Activated T-cell treated with anti-CD3 and anti-CD28 coated beads, Interleukin-2, amount 50 U/mL, for 48 hours (primary cell): ENCODE measurements around the gene STXBP4.

Source experiments
- DNase-seq, 2 experiments: peaks; one replicate each; pipeline ENCODE4 v3.0.0-alpha.2; 2020

Gene STXBP4

DNA sequence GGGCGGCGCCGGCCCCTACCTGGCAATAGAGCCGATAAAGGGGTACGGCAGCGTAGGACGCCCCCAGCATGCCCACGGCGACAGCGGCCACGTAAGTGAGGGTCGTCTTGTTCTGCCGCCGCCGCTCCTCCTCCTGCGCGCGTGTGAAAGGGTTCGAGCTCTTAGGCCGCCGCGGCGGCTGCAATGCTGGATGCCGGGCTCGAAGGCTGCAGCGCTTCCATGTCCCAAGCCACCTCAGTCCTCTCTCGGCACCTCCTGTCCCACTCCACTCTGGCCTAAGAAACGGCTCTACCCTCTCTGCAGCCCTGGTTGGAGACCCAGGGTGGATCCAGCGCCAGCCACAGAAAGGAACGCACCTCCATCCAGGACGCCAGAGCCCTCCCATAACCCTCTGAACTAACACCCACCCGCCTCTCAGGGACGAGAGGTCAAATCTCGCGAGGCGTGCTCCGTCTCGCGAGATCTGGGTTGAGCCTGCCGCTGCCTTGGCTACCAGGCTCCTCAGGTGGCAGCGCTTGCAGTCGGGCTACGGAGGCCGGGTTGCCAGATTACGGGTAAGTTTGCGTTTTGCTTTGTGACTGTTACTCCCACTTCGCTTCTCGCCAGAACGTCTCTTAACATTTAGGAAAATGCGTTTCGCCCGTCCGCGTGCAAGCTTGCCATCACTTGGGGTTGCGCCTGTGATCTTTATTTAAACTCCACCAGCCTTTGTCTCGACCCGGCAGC lies at the start of gene STXBP4, which contains the start of gene COX11:
Gene STXBP4 (plus strand): TSS at position 504 of the 726 bp plus-strand sequence. CDS start 17,455 bp downstream, outside the sequence.
Gene COX11 (minus strand): TSS at position 393 of the 726 bp plus-strand sequence. CDS start 8 bp downstream, at position 385.
- peak; percentile 94 to 95 for DNase-seq

GRCh38 chr17:54919425-54919824 lies 49.1 kb upstream of the STXBP4 start:
- no peak for DNase-seq

GRCh38 chr17:54920819-54921218 lies 47.7 kb upstream of the STXBP4 start:
- no peak for DNase-seq

GRCh38 chr17:54924405-54924804 lies 44.2 kb upstream of the STXBP4 start:
- no peak for DNase-seq

- DNase-seq: no peak
Observed at GRCh38 chr17:54927525-54927924, 41.0 kb upstream of the STXBP4 start.

GRCh38 chr17:54932711-54933110 lies 35.9 kb upstream of the STXBP4 start:
- DNase-seq: no peak

GRCh38 chr17:54933921-54934320 lies 34.6 kb upstream of the STXBP4 start:
- no peak for DNase-seq

DNA sequence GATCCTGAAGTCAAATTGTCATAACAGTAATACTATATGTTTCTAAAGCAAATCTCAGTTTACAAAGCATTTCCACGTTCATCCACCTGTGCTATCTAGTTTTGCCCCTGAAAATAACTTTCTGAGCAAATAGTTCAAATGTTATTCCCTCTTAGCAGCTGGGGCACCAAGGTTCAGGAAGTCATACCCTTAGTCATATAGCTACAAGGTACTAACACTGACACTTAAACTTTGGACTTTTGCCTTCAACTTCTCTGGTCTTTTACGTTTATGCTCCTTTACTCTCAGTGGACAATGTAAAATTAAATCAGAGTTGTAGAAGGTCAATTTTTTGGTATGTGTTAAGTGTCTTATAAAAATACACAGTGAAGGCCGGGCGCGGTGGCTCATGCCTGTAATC lies 33.1 kb upstream of the STXBP4 start:
- no peak for DNase-seq

GRCh38 chr17:54937018-54937417 lies 31.5 kb upstream of the STXBP4 start:
- DNase-seq: no peak

DNA sequence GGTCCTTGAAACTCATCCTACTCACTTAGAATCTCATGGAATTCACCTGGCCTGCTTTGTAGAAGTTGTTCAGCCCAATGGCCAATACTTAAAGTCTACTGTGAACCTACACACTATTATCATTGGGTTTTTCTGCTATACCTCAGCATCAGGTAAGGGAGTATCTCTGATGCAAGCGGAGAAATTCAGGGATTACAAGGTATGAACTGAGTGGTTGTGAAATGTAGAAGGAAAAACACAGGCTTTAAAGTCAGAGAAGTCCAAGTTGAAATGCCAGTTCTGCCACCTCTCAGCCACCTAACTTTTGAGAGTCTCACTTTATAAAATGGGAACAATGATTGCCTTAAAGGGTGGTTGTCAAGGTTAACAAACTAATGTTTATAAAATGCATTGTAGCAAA lies 31.1 kb upstream of the STXBP4 start:
- DNase-seq: no peak

GRCh38 chr17:54941285-54941684 lies 27.3 kb upstream of the STXBP4 start:
- DNase-seq: no peak

DNA sequence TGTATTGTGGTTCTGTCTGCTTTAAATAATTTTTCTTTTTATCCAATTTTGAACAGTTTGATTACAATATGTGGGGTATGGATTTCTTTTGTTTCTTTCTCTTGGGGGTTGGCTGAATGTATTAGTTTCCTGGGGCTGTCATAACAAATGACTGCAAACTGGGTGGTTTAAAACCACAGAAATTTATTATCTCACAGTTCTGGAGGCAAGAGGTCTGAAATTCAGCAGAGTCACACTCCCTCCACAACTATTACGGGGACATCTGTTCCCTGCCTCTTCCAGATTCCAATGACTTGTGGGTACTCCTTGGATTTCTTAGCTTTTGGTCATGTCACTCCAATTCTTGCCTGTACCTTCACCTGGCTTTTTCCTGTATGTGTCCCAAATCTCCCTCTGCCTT lies 23.8 kb upstream of the STXBP4 start:
- DNase-seq: no peak

GRCh38 chr17:54945231-54945630 lies 23.3 kb upstream of the STXBP4 start:
- no peak for DNase-seq

DNA sequence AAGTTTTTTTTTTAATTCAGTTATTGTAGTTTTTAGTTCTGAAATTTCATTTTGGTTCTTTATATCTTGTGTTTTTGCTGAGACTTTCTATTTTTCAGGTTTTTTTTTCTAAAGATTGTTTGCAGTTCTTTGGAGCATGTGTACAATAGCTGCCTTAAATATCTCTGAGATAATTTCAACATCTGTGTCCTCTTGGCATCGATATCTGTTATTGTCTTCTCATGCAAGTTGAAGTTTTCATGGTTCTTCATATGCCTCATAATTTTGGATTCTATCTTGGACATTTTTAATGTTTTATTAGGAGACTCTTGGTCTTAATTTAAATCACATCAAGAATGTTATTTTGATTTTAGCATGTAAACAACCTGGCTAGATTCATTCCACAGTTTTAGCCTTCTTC lies 22.9 kb upstream of the STXBP4 start:
- no peak for DNase-seq

DNA sequence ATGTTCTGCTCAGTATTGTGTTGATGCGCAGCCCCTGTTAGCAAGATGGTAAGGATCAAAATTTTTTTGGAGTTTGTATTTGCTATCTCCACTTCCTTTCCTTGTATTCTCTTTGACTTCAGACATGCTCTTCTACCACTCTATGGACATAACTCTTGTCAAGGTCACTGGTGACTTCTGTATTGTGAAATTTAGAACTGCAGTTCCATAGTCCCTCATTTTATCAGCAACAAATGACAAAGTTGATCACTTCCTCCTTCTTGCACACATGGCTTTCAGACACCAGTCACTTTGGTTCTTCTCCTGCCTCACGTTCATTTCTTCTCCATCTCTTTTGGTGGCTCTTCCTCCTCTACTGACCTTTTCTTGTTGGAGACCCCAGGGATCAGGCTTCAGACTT lies 21.2 kb upstream of the STXBP4 start:
- no peak for DNase-seq

DNA sequence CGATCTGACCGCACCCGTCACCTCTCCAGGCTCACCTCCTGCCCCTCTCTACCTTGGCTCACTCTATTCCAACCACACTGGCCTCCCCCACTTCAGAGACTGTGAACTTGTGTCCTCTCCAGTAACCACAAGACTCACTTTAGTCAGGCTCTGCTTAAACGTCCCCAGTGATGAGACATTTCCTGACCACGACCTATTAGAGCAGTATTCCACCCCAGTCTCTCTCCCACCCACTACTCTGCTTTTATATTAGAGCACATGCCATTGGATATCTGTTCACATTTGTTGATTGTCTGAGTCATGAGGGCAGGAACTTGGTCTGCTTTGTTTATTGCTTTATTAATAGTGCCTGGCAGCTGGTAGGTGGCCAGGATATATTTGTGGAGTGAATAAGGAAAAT lies 20.2 kb upstream of the STXBP4 start:
- no peak for DNase-seq

- DNase-seq: no peak
Observed at GRCh38 chr17:54950116-54950515, 18.4 kb upstream of the STXBP4 start.

GRCh38 chr17:54951286-54951685 lies 17.3 kb upstream of the STXBP4 start:
- DNase-seq: no peak

DNA sequence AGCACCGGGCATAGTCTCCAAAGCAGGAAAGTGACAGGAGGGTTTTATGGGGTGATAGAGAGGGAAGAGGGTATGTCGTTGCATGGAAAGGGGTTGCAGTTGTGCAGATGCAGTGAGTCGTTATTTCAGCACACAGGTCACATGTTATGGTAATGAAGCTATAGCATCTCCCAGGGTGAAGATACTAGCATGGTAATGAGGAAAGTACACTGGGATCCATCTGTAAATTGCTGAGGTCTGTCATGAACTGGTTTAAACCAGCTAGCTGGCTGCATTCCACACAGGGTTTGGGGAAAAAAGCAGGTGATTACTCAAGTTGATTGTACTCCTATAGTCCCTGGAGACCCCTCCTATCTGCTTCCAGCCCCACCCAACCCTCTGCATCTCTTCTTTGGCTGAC lies 11.8 kb upstream of the STXBP4 start:
- DNase-seq: no peak

GRCh38 chr17:54967621-54968261 lies 824 bp upstream of the STXBP4 start:
- DNase-seq: peak; percentile 29 to 37

DNA sequence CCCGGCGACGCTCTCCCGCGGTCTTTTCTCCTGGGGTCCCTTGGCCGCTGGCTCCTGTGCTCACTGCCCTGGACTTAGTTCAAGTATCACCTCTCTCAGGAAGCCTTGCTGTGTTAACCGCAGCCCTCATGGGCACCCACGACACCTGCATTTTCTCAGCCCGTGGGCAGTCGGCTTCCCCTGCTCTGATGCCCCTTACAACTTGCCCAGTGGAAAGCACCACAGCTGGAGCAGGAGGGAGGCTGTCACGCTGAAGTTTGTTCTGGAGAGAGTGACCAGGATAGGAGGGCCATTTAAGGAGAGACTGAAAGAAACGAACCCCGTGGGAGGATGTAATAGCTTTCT lies 395 bp downstream of the STXBP4 start:
- no peak for DNase-seq

GRCh38 chr17:54969658-54970572 lies 1.4 kb downstream of the STXBP4 start:
- DNase-seq: no peak

DNA sequence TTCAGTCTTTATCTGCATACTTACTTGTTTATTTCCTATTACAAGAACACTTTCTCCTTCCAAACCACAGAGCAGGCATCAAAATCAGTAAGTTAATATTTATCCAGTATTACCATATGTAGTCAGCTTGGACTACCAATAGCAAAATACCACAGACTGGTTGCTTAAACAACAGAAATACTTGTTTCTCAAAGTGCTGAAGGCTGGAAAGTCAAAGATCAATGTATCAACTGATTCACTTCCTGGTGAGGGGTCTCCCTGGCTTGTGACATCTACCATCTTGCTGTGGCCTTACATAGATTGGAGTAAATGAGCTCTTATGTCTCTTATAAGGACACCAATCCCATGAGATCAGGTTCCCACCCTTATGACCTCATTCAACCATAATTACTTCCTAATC lies 2.6 kb downstream of the STXBP4 start:
- no peak for DNase-seq

DNA sequence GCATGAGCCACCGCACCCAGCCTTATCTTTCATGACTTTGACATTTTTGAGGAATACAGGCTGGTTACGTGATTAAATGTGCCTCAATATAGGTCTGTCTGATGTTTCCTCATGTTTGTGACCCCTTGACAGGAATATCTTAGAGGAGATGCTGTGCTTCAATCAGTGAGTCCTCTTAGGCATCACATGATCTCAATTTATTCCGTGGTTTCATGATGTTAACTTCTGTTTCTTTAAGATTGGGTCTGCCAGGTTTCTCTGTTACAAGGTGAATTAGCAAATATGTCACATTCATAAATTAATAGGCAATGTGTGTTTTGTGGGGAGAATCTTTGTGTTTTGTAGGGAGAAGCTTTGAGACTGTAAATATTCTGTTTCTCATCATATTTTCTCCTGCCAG lies 3.3 kb downstream of the STXBP4 start:
- no peak for DNase-seq
